ENCODE data around the gene SMIM22.

Gene SMIM22

DNA sequence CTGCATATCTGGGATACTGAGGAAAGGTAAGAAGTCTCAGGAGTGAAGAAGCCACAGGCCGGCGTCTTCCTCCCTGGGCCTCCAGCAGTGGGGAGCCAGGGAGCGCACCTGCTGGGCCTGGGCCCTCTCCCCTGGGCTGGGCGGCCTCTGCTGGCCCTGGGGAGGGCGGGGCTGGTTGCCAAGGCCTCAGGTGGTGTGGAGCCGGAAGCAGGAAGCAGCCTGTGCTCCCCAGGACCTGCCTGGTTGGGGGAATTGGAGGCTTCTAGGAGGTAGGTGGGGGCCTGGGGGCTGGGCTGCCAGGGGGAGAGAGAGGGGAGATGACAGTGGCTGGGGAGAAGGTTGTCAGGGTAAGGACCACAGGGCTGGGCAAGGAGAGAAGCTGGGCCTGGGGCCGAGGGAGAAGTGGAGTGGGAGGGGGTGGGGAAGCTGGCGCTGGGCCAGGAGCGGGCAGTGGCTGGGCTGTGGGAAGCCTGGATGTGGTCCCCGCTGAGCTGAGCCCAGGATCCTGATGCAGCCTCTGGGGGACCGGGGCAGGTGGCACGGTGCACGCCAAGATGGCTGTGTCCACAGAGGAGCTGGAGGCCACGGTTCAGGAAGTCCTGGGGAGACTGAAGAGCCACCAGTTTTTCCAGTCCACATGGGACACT lies at the start of gene SMIM22:
Gene SMIM22 (plus strand): TSS at position 189 of the 647 bp plus-strand sequence. CDS start 366 bp downstream, at position 555.
- DNase-seq, result no peak

GRCh38 chr16:4746215-4746614 lies 49.0 kb upstream of the SMIM22 start:
- DNase-seq, result no peak

DNA sequence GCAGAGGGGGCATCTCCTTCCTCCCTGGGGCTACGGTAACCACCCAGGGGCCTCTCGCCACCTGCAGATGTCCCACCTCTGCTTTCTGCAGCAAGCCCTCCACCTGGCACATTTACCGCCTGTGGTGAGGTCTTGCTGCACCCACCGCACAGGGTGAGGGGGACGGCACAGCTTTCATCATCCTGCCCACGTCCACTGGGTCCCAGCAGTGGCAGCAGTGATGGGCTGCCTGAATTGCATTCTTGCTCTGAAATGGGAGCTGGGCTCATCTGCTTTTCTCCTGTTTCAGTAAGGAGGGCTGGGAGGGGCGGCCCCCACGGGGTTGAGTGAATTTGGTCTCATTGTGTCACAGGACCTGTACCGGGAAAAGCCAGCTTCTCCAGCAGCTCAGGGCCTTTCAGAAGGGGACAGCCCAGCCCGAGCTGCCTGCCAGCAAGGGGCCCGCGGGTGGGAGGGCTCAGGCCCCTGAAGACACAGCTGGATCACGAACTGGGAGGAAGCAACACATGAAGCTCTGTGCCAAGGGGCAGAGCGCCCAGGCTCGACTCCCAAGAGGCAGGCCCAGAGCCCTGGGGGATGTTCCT lies 48.1 kb upstream of the SMIM22 start:
- DNase-seq, result no peak

- no peak for DNase-seq
Measured at GRCh38 chr16:4747906-4748681, 47.1 kb upstream of the SMIM22 start.

- DNase-seq, result no peak
Measured at GRCh38 chr16:4748682-4749411, 46.3 kb upstream of the SMIM22 start.

DNA sequence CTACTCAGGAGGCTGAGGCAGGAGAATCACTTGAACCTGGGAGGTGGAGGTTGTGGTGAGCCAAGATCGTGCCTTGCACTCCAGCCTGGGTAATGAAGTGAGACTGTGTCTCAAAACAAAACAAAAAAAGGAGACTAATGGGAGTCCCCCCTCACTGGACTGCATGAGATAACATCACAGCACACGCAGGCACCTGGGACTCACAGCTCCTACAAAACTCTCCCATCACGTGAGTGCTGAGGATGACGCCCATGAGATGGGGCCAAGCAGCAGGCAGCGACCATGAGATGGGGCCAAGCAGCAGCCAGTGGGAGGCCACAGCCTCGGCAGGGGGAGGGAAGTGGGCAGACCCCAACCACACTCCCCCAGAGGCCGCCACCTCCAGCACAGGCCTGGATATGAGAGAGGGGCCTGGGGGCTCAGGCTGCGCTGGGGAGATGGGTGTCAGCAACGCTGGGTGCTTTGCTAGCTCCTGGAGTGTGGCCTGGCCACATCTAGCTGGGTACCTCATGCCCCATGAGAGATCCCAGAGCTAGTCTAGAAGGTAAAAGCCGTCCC lies 45.4 kb upstream of the SMIM22 start:
- no peak for DNase-seq

DNA sequence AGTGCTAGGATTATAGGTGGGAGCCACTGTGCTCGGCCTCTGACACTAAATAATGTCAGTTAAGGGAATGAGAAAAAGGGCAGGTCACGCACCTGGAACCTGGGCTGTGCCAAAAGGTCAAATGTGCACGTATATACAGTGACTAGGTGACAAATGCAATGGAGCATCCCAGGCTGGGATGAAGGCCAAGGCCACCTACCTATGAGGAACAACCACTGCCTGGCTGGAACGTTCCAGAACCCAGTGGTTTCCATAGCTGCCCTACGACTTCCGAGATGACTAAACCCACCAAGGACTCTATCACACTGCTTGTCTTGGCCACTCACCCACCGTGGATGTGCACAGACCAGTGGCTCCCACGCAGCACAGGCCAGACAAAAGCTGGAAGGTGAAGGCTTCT lies 44.3 kb upstream of the SMIM22 start:
- no peak for DNase-seq

GRCh38 chr16:4752351-4753100 lies 42.6 kb upstream of the SMIM22 start:
- no peak for DNase-seq

- DNase-seq, result no peak
Measured at GRCh38 chr16:4753227-4753626, 41.9 kb upstream of the SMIM22 start.

DNA sequence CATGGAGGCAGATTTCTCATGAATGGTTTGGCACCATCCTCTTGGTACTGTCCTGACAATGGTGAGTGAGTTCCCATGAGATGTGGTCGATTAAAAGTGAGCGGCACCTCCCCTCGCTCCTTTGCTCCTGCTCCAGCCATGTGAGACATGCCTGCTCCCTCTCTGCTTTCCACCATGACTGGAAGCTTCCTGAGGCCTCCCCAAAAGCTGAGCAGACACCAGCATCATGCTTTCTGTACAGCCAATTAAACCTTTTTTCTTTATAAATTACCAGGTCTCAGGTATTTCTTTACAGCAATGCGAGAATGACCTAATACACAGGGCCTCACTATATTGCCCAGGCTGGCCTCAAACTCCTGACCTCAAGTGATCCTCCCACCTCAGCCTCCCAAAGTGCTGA lies 40.3 kb upstream of the SMIM22 start:
- no peak for DNase-seq

GRCh38 chr16:4755687-4756086 lies 39.5 kb upstream of the SMIM22 start:
- no peak for DNase-seq

GRCh38 chr16:4760221-4760910 lies 34.8 kb upstream of the SMIM22 start:
- no peak for DNase-seq

DNA sequence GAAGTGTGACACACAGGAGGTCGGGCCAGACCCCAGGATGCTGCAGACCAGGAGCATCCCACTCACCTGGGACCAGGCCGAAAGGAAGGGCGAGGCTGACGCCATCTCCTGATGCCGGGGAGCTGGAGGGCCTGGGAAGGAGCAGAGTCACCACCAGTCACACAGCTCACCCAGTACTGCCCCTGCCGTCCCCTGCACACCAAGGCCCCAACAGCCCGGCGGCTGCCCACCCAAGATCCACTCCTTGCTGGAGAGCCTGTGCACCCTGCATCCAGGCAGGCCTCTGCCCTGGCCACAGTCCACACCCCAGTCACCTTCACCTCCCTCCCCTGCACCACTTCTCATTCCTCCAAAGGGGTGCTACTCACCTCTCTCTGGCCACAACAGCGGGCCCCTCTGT lies 33.0 kb upstream of the SMIM22 start:
- no peak for DNase-seq

DNA sequence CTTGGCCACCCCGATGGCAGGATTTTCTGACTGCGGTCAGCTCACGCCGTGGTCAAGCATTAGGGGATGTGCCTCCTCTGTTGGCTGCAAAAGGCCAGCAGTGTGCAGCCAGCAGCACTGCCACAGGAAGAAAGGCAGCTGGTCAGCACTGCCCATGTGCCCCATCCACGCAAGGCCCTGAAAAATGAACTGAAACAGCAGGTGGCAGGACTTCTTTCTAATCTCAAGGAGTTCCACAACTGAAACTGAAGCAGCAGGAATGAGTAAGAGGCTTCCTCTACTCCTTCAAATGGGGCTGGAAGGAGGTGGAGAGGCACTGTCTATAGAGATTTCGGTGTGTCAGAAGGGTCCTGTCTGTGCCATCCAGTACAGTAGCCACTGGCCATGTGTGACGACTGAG lies 31.4 kb upstream of the SMIM22 start:
- no peak for DNase-seq

GRCh38 chr16:4765511-4766474 lies 29.4 kb upstream of the SMIM22 start:
- DNase-seq, result no peak

DNA sequence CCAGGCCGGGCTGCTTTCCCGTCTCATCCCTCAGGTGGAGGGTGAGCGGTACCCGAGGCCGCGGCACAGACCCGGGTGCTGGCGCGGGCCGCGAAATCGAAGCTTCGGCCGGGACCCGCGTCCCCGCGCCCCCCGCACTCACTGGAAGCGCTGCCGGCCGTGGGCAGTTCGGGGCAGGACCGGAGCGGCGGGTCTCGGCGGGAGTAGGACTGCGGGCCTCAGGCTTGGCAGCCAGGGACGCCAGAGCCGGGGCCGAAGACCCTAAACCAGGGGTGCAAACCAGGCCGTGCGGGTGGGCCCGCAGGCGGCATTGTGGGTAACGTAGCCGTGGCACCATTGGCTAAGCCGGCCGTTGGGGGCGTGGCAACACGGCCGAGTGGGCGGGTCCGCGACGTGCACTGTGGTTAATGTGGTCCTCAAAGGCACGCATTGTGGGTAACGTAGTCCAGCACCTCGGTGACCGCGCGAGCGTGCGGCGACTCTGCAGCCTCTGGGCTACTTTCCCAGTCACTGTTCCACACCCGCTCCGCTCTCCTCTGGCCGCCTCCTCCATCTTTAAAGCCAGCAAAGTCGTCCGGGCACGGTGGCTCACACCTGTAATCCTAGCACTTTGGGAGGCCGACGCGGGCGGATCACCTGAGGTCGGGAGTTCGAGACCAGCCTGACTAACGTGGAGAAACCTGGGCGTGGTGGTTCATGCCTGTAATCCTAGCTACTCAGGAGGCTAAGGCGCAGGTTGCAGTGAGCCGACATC lies 28.1 kb upstream of the SMIM22 start, which contains the start of gene ZNF500:
Gene ZNF500 (minus strand): TSS at position 288 of the 754 bp plus-strand sequence. CDS start 1,184 bp downstream, outside the sequence.
- peak; percentile 63 for DNase-seq

DNA sequence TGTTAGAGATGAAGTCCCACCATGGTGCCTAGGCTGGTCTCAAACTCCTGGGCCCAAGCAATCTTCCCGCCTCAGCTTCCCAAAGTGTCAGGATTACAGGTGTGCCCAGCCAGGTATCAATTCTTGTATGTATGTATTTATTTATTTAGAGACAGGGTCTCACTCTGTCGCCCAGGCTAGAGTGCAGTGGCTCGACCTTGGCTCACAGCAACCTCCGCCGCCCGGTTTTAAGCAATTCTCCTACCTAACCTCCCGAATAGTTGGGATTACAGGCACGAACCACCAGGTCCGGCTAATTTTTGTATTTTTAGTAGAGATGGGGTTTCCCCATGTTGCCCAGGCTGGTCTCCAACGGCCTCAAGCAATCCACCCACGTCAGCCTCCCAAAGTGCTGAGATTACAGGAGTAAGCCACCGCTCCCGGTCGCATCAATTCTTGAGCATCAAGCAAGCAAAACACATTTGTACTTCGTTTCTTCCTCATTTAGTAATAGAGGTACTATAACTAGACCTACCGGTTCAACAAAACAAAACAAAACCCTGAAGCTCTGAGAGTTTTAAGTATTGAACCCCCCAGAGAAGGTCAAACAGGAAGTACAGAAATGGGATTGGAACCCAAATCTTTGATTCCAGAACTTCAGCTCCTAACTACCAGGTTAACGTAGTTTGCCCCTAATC lies 27.2 kb upstream of the SMIM22 start:
- no peak for DNase-seq

DNA sequence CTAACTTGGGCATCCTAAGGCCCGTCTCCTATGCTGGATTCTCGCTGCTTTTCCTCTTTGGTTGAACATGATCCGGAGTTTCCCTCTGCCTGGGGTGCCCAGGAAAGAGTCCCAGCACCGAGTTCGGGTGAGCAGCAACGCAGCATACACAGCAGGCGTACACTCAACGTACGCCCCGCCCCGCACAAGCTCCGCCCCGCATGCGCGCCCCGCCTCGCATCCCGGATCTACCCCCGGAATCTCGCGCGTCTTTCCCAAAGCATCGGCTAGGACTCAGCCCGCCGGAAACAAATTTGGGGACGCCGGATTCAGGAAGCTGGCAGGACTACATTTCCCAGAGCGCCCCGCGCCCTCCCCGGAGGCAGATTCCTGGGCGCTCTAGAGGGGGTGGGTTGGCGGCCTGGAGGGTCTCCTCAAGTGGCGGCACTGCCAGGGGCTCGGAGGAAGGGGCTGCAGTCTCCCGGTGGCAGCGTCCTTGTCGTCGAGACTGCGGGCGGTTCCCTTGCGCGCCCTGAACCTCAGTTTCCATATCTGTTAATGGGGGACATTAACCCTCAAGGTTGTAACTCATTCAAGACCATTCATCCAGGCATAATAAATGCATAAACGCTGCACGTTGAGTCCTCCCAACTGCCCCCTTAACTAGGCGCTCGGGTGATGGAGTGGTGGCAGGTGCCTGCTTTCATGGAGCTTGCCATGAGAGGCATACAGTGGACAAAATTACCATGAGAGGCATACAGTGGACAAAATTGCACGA lies 26.4 kb upstream of the SMIM22 start:
- no peak for DNase-seq
